ENCODE data around the gene PLD3. TPM values are rescaled to one million over a fixed set of nuclear protein-coding genes. Genes with fewer than 3 reads are reported as not detected.

Gene PLD3
- total and polyA plus RNA-seq, 2 donors from 2014 or later, result 175 to 207 TPM

- Histone ChIP-seq H3K4me1 (ENCODE audit: control insufficient read depth in 2 of 3, insufficient read depth in 2 of 3, low read depth in 1 of 3, low read length in 3 of 3) (no peaks in the 10 kb centered on the region), H3K27me3 (ENCODE audit: control insufficient read depth, insufficient read depth, low read length) (no peaks in the 10 kb centered on the region), H3K9me3 (ENCODE audit: control insufficient read depth in 2 of 3, insufficient read depth in 1 of 3, low read length in 3 of 3) (no peaks in the 10 kb centered on the region), H3K4me3 (ENCODE audit: low read length in 3 of 3) (no peak overlapping the region), H3K9ac (ENCODE audit: low read length in 3 of 3) (no peak overlapping the region), H3K27ac (ENCODE audit: low read depth in 2 of 2, low read length in 2 of 2) (no peak overlapping the region), H3K36me3 (ENCODE audit: control insufficient read depth in 2 of 3, insufficient read depth in 3 of 3, low read length in 3 of 3) (peaks cover 0 to 5% (median 2%) of the 10 kb centered on the region in 3 donors)
- peak in 1 of 5 donors; percentile 29 for DNase-seq
- FAIRE-seq, result no peak
- intact Hi-C loops (cut with DNase I), result no loop called here
- no peak for TF ChIP-seq CTCF (IDR thresholded peaks at IDR 0.05; ENCODE audit: borderline replicate concordance, extremely low read depth, insufficient read depth)
Measured at GRCh38 chr19:40317338-40317737, 31.2 kb upstream of the PLD3 start.

GRCh38 chr19:40320558-40320935 lies 27.9 kb upstream of the PLD3 start:
- no peak overlapping the region for H3K27ac ChIP-seq (ENCODE audit: low read depth in 2 of 2, low read length in 2 of 2)
- intact Hi-C loops (cut with DNase I), result no loop called here
- H3K4me3 ChIP-seq (ENCODE audit: low read length in 3 of 3), result no peak overlapping the region
- peak in 1 of 5 donors; percentile 47 for DNase-seq
- no peak overlapping the region for H3K9ac ChIP-seq (ENCODE audit: low read length in 3 of 3)
- no peaks in the 10 kb centered on the region for H3K4me1 ChIP-seq (ENCODE audit: control insufficient read depth in 2 of 3, insufficient read depth in 2 of 3, low read depth in 1 of 3, low read length in 3 of 3)
- TF ChIP-seq CTCF (IDR thresholded peaks at IDR 0.05; ENCODE audit: borderline replicate concordance, extremely low read depth, insufficient read depth), result no peak
- no peaks in the 10 kb centered on the region for H3K27me3 ChIP-seq (ENCODE audit: control insufficient read depth, insufficient read depth, low read length)
- H3K9me3 ChIP-seq (ENCODE audit: control insufficient read depth in 2 of 3, insufficient read depth in 1 of 3, low read length in 3 of 3), result no peaks in the 10 kb centered on the region
- FAIRE-seq, result no peak
- peaks cover 3 to 25% (median 18%) of the 10 kb centered on the region in 3 donors for H3K36me3 ChIP-seq (ENCODE audit: control insufficient read depth in 2 of 3, insufficient read depth in 3 of 3, low read length in 3 of 3)

- Histone ChIP-seq H3K4me3 (ENCODE audit: low read length in 3 of 3) (no peak overlapping the region), H3K4me1 (ENCODE audit: control insufficient read depth in 2 of 3, insufficient read depth in 2 of 3, low read depth in 1 of 3, low read length in 3 of 3) (no peaks in the 10 kb centered on the region), H3K9ac (ENCODE audit: low read length in 3 of 3) (no peak overlapping the region), H3K27me3 (ENCODE audit: control insufficient read depth, insufficient read depth, low read length) (no peaks in the 10 kb centered on the region), H3K27ac (ENCODE audit: low read depth in 2 of 2, low read length in 2 of 2) (no peak overlapping the region), H3K9me3 (ENCODE audit: control insufficient read depth in 2 of 3, insufficient read depth in 1 of 3, low read length in 3 of 3) (no peaks in the 10 kb centered on the region), H3K36me3 (ENCODE audit: control insufficient read depth in 2 of 3, insufficient read depth in 3 of 3, low read length in 3 of 3) (peaks cover 3 to 26% (median 21%) of the 10 kb centered on the region in 3 donors)
- FAIRE-seq (no peak), DNase-seq (peak in 1 of 5 donors; percentile 57)
- intact Hi-C loops (cut with DNase I), result no loop called here
- TF ChIP-seq CTCF (IDR thresholded peaks at IDR 0.05; ENCODE audit: borderline replicate concordance, extremely low read depth, insufficient read depth), result no peak
Measured at GRCh38 chr19:40321076-40321475, 27.4 kb upstream of the PLD3 start.
